ENCODE results near the gene OXTR.

OXTR gene

GRCh38 chr3:8768364-8769087 lies 887 bp downstream of the OXTR start:
- peaks cover 5% of the 10 kb centered on the region for H3K27me3 ChIP-seq (ENCODE audit: control insufficient read depth, insufficient read depth, low read length)
- TF ChIP-seq CTCF (IDR thresholded peaks at IDR 0.05) = no peak
- H3K9ac ChIP-seq = no peak overlapping the region
- H3K4me1 ChIP-seq = no peaks in the 10 kb centered on the region
- H3K36me3 ChIP-seq (ENCODE audit: control insufficient read depth, insufficient read depth, low read length) = no peaks in the 10 kb centered on the region
- H3K79me2 ChIP-seq = no peaks in the 10 kb centered on the region
- H2AFZ ChIP-seq = no peak overlapping the region
- H3K27ac ChIP-seq = no peak overlapping the region
- peak overlapping the region; percentile 69 for H3K4me2 ChIP-seq (ENCODE audit: low read length)
- H3K4me3 ChIP-seq (ENCODE audit: low read depth, low read length) = no peak overlapping the region
- no peaks in the 10 kb centered on the region for H3K9me3 ChIP-seq (ENCODE audit: control insufficient read depth, low read length)

GRCh38 chr3:8767667-8768363 lies 1.6 kb downstream of the OXTR start:
- no peak for TF ChIP-seq CTCF (IDR thresholded peaks at IDR 0.05)
- Histone ChIP-seq H3K27ac (no peak overlapping the region), H3K9me3 (ENCODE audit: control insufficient read depth, low read length) (no peaks in the 10 kb centered on the region), H3K36me3 (ENCODE audit: control insufficient read depth, insufficient read depth, low read length) (no peaks in the 10 kb centered on the region), H3K4me2 (ENCODE audit: low read length) (peak overlapping the region; percentile 69), H2AFZ (peak overlapping the region; percentile 38), H3K4me1 (no peaks in the 10 kb centered on the region), H3K4me3 (ENCODE audit: low read depth, low read length) (peak overlapping the region; percentile 36), H3K27me3 (ENCODE audit: control insufficient read depth, insufficient read depth, low read length) (peaks cover 5% of the 10 kb centered on the region), H3K79me2 (no peaks in the 10 kb centered on the region), H3K9ac (no peak overlapping the region)

- Histone ChIP-seq H2AFZ (peak overlapping the region; percentile 38), H3K9me3 (ENCODE audit: control insufficient read depth, low read length) (no peaks in the 10 kb centered on the region), H3K4me2 (ENCODE audit: low read length) (peak overlapping the region; percentile 69), H3K4me3 (ENCODE audit: low read depth, low read length) (peak overlapping the region; percentile 36), H3K36me3 (ENCODE audit: control insufficient read depth, insufficient read depth, low read length) (no peaks in the 10 kb centered on the region), H3K9ac (no peak overlapping the region), H3K27ac (no peak overlapping the region), H3K79me2 (no peaks in the 10 kb centered on the region), H3K27me3 (ENCODE audit: control insufficient read depth, insufficient read depth, low read length) (peaks cover 5% of the 10 kb centered on the region), H3K4me1 (no peaks in the 10 kb centered on the region)
- TF ChIP-seq CTCF (IDR thresholded peaks at IDR 0.05) = no peak
Measured at GRCh38 chr3:8767256-8767666, 2.2 kb downstream of the OXTR start.

- TF ChIP-seq CTCF (IDR thresholded peaks at IDR 0.05) = no peak
- Histone ChIP-seq H3K9ac (no peak overlapping the region), H3K27me3 (ENCODE audit: control insufficient read depth, insufficient read depth, low read length) (peaks cover 5% of the 10 kb centered on the region), H3K36me3 (ENCODE audit: control insufficient read depth, insufficient read depth, low read length) (no peaks in the 10 kb centered on the region), H3K27ac (no peak overlapping the region), H3K79me2 (no peaks in the 10 kb centered on the region), H2AFZ (no peak overlapping the region), H3K9me3 (ENCODE audit: control insufficient read depth, low read length) (no peaks in the 10 kb centered on the region), H3K4me2 (ENCODE audit: low read length) (no peak overlapping the region), H3K4me1 (no peaks in the 10 kb centered on the region), H3K4me3 (ENCODE audit: low read depth, low read length) (no peak overlapping the region)
Measured at GRCh38 chr3:8766148-8766547, 3.3 kb downstream of the OXTR start.

All from parathyroid adenoma (tissue), 2 donors.